D721Med (cell line): ENCODE measurements around the gene TMEM214.
A peak's percentile ranks its signal among the peaks of the same experiment; 100 is the strongest.

Source experiments
- DNase-seq: peaks from one replicate; pipeline ENCODE4 v3.0.0; 2011; ENCODE audit warnings: low spot score; ENCODE audit not compliant: insufficient read length
- FAIRE-seq: peaks from 2 replicates; lab custom pipeline; 2011; peaks lifted over from hg19 to GRCh38; lab: Jason Lieb, UNC
- TF ChIP-seq, protein P1 (sequence below): IDR thresholded peaks from 2 replicates; pipeline ENCODE4 v1.5.1; 2012; ENCODE audit warnings: mild to moderate bottlenecking, control low read depth; ENCODE audit not compliant: insufficient read depth; ENCODE audit errors: missing control alignments

Gene TMEM214

DNA sequence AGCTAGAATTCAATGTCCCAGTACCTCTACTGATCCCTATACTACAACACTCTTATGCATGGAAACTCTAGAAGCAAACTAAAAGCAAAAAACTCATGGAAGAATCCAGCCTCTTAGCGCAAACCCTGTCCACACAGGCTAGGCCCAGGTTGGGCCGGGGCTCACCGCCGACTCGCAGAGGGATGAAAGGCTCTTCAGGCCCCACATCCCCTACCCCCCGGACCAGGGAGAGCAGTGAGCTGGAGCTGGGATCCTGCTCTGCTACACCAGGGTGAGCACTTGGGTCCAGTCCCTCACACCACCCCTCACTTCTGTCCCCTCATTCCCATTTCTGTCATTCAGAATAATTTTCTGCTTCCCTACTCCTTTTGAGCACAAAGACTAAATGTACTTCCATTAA is 36.7 kb downstream of the TMEM214 start:
- DNase-seq = no peak
- FAIRE-seq = no peak
- TF ChIP-seq, protein P1, sequence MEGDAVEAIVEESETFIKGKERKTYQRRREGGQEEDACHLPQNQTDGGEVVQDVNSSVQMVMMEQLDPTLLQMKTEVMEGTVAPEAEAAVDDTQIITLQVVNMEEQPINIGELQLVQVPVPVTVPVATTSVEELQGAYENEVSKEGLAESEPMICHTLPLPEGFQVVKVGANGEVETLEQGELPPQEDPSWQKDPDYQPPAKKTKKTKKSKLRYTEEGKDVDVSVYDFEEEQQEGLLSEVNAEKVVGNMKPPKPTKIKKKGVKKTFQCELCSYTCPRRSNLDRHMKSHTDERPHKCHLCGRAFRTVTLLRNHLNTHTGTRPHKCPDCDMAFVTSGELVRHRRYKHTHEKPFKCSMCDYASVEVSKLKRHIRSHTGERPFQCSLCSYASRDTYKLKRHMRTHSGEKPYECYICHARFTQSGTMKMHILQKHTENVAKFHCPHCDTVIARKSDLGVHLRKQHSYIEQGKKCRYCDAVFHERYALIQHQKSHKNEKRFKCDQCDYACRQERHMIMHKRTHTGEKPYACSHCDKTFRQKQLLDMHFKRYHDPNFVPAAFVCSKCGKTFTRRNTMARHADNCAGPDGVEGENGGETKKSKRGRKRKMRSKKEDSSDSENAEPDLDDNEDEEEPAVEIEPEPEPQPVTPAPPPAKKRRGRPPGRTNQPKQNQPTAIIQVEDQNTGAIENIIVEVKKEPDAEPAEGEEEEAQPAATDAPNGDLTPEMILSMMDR = no peak

DNA sequence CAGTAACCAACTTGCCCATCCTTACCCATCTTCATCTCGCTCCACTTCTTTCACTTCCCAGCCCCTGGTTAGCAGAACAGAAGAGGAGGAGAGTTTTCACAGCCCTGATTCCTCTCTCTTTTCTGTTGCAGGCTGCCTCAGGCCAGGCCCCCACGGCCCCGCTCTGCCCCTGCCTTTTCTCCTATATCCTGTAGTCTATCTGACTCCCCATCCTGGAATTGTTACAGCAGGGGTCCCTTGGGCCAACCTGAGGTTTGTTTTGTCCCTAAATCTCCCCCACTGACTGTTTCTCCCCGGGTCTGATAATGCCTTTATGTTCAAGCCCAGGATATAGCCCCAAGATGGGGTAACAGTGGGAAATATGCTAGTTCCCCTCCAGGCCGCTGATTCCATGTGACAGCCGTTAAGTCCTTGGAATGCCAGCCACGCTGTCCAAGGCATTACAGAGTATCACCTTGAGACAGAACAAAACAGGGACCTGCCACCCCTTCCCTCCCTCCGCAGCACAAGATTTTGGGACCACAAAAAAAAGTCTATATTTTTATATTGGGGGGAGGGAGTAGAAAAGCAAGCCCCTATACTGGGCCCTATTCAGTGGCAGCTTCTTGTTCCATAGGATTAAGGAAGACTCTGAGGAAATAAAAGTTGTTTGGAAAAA is 37.3 kb downstream of the TMEM214 start:
- no peak for FAIRE-seq
- TF ChIP-seq, protein P1 = no peak
- no peak for DNase-seq

DNA sequence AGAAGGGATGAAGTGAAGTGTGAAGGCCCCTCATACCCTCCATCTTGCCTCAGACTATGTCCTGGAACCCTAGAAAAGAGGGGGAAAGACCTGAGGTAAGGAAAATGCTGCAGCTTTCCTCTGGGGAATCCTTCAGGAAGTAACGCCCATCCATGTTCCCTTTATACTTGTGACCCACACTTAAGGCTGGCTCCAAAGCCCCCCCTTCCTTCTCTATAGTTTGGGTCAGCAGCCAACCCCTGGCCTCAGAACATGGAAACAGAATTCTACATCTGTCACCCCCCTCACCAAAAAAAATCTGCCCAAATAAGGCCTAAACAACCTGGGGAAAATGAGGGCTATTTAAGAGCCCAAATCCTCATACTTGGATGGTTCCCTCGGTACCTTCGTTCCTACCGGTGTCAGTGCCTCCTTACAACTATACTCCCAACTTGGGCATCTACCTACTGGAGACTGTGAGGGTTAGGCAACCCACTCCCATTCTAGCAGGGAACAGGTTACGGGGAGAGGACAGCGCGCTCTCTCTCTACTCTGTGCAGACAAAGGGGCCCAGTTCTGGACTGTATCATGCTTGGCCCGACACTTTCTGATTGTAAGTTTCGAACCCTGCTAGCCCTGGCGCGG is 38.0 kb downstream of the TMEM214 start:
- TF ChIP-seq, protein P1 = no peak
- FAIRE-seq = no peak
- DNase-seq = no peak

DNA sequence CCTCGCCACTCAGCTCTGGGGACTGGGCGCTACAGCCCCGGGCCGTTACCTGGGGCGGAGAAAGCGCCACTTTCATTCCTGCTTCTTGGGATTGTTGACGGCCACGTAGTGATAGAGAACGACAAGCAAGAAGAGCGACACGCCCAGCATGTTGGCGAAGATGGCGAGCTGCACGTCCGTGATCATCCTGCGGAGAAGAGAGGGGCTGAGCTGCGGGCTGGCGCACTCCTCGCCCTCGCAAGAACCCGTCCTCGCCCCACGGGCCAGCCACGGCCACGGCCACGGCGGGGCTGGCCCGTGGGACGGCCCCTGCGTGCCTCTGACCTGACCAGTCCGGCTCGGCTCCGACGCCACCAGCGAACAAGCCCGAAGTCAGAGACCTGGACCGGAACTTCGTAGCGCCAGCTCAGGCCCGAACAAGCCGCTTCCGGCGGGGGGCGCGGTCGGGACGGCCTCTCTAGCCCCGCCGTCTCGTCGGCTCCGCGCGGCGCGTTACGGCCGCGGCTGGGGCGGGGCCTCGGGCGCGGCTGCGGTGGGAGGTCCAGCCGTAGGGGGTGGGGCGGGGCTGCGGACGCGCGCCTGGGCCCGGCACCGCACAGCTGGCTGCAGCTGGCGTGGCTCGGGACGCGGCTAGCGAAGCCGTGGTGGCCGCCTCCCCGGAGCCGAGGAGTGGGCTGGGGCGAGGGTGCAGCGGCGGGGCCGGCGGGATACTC is 38.7 kb downstream of the TMEM214 start, which contains the start of gene OST4:
TSS of gene OST4 (minus strand) at position 378 of the 713 bp plus-strand sequence.
- DNase-seq = peak; percentile 96
- TF ChIP-seq, protein P1 = no peak
- no peak for FAIRE-seq

DNA sequence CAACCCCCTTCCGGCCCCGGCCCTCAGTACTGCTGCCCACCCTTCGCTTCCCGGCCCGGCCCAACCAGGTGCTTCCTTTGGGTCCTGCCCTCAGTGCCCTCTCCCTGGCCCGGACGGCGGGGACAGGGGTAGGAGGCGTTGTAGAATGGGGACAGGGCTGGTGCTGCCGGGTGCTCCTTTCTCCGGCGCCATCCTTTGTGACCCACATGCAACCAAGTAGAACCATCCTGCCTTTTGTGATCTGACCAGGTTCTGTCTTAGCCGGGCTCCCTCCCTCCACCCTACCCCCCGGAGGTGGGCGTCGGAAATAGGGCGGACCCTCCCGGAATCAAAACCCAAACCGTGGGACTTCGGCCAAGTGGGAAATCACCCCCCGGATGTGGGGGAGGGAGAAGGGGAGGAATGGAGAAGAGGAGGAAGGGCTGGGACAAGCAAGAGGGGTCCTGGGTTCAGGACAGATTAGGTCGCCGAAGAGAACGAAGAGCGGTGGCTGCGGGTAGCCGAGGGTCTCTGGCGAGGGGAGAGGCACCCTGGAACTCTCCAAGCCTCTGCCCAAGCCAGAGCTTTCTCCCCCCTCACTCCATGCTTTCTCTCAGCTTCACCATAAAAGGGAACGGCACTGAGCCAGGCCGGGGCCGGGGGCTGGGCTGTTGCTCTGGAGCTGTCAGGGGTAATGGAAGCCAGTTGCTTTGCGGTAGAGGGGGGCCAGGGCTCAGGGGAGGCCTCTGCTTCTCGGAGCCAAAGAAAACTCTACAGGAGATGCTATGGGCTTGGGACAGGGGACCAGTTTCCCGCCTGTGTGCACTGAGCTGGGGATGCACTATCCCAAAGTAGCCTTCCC is 39.4 kb downstream of the TMEM214 start:
- TF ChIP-seq, protein P1 = no peak
- no peak for FAIRE-seq
- no peak for DNase-seq

DNA sequence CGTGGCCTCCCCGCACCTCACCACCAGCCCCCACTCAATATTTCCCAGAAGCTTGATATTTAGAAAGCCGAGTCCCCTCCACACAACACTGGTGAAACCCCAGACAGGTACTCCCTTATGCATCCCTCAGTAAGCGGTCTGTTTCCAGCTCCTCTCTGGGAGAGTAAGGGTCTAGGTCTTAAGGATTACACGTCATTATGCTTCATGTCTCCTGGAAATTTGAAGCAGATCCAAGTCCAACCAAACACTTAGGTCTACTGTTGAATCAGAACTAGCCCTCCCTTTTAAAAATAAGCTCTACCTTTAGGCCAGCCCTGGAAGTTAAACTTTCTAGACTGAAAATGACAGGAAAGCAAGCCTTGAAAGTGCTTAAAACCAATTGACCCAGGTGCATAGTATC is 40.2 kb downstream of the TMEM214 start:
- DNase-seq (no peak), FAIRE-seq (no peak)
- TF ChIP-seq, protein P1 = no peak
